HCT116 (cell line): ENCODE results near the gene PTPA. TPM values are rescaled to one million over a fixed set of nuclear protein-coding genes. Genes with fewer than 3 reads are reported as not detected.

Experiments
- ATAC-seq: fragments of 200-7000 bp; cut with Tn5 transposase; 2 replicates; pipeline ENCODE4 v1.9.1; 2020; ENCODE audit warnings: mild to moderate bottlenecking, moderate library complexity
- BruUV-seq: library from RNA; stranded (reverse); fragments of 400-500 nt; replicated peaks from 2 replicates; lab custom pipeline; 2021; lab: Mats Ljungman, UMichigan
- CTCF ChIA-PET: fragments of 300-600 bp; sonication (Branson Sonifier 250); formaldehyde crosslinking; loops from one replicate; lab custom pipeline; 2021; ENCODE audit warnings: antibody characterized with exemption; lab: Charles Lee
- POLR2A ChIA-PET: fragments of 300-600, 350-600 bp; sonication (Branson Sonifier 250); formaldehyde crosslinking; loops from one replicate; lab custom pipeline; 2021; ENCODE audit warnings: antibody characterized with exemption; lab: Charles Lee
- RAD21 ChIA-PET, 2 experiments: fragments of 300-600 bp; sonication (Branson Sonifier 250); formaldehyde crosslinking; loops; one replicate each; lab custom pipeline; 2023; ENCODE audit warnings: low total read pairs in 2 of 2; ENCODE audit not compliant: uncharacterized antibody in 2 of 2, unreplicated experiment in 2 of 2, low non-redundant PET in 1 of 2; lab: Charles Lee
- DNase-seq: peaks from one replicate; pipeline ENCODE4 v3.0.0-alpha.2; 2010; ENCODE audit warnings: low read depth, low spot score
- H2AFZ ChIP-seq: fragments of 200-600 bp; shearing (Covaris generic), sonication (generic); 2 replicates; pipeline ENCODE4 v1.6.1; 2017; ENCODE audit warnings: low read depth, mixed run types, mixed read lengths, antibody characterized with exemption, low read length; ENCODE audit not compliant: poor library complexity, severe bottlenecking
- H3K27ac ChIP-seq: 2 replicates; pipeline ENCODE4 v1.5.1; 2012; ENCODE audit warnings: low read depth, low read length
- H3K27me3 ChIP-seq: fragments of 200-600 bp; sonication (generic); 2 replicates; pipeline ENCODE4 v1.6.1; 2016; ENCODE audit warnings: mixed run types, low read length, mixed read lengths; ENCODE audit not compliant: insufficient read depth
- H3K36me3 ChIP-seq, 2 experiments: fragments of 200-500 bp in 1 of 2; fragments of 200-600 bp in 1 of 2; sonication (Bioruptor generic) in 1 of 2; sonication (generic) in 1 of 2; 2 replicates each; pipeline versions ENCODE4 v1.5.1 to v1.6.1; 2014 to 2016; ENCODE audit warnings: low read length in 2 of 2, inconsistent platforms in 1 of 2, mixed read lengths in 1 of 2, mixed run types in 1 of 2; ENCODE audit not compliant: insufficient read depth in 2 of 2, control insufficient read depth in 1 of 2
- H3K4me1 ChIP-seq, 2 experiments: fragments of 200-600 bp in 1 of 2; sonication (generic) in 1 of 2; 2 replicates each; pipeline versions ENCODE4 v1.5.1 to v1.6.1; 2012 to 2017; ENCODE audit warnings: low read length in 2 of 2, inconsistent platforms in 1 of 2, mild to moderate bottlenecking in 1 of 2, mixed read lengths in 1 of 2, mixed run types in 1 of 2, moderate library complexity in 1 of 2; ENCODE audit not compliant: insufficient read depth in 2 of 2, control insufficient read depth in 1 of 2
- H3K4me2 ChIP-seq: fragments of 200-600 bp; sonication (generic); 2 replicates; pipeline ENCODE4 v1.6.1; 2017; ENCODE audit warnings: mixed run types, low read length, mixed read lengths
- H3K4me3 ChIP-seq, 2 experiments: fragments of 200-600 bp in 1 of 2; sonication (generic) in 1 of 2; replicated peaks in 1 of 2; 2 replicates each; pipeline ENCODE4 v1.5.1; 2011 to 2016; ENCODE audit warnings: low read length in 2 of 2, control low read depth in 1 of 2, low read depth in 1 of 2, mild to moderate bottlenecking in 1 of 2, mixed read lengths in 1 of 2, mixed run types in 1 of 2
- H3K79me2 ChIP-seq: fragments of 200-600 bp; sonication (generic); 2 replicates; pipeline ENCODE4 v1.6.1; 2017; ENCODE audit warnings: mild to moderate bottlenecking, mixed run types, low read length, moderate library complexity, mixed read lengths; ENCODE audit not compliant: insufficient read depth
- H3K9ac ChIP-seq: fragments of 200-600 bp; sonication (generic); 2 replicates; pipeline ENCODE4 v1.6.1; 2016; ENCODE audit warnings: low read length, mixed read lengths
- H3K9me2 ChIP-seq: fragments of 200-600 bp; sonication (generic), shearing (Covaris generic); 2 replicates; pipeline ENCODE4 v1.6.1; 2017; ENCODE audit warnings: mixed run types, mild to moderate bottlenecking, moderate library complexity; ENCODE audit not compliant: insufficient read depth
- H3K9me3 ChIP-seq, 2 experiments: fragments of 200-500 bp in 1 of 2; fragments of 200-600 bp in 1 of 2; sonication (Bioruptor generic) in 1 of 2; sonication (generic) in 1 of 2; 2 replicates each; pipeline ENCODE4 v1.6.1; 2014 to 2017; ENCODE audit warnings: low read length in 2 of 2, mixed read lengths in 2 of 2, inconsistent platforms in 1 of 2, low read depth in 1 of 2, mild to moderate bottlenecking in 1 of 2, mixed run types in 1 of 2, moderate library complexity in 1 of 2; ENCODE audit not compliant: control insufficient read depth in 1 of 2, insufficient read depth in 1 of 2
- H4K20me1 ChIP-seq: fragments of 200-600 bp; sonication (generic), shearing (Covaris generic); 2 replicates; pipeline ENCODE4 v1.6.1; 2017; ENCODE audit warnings: mixed run types, mild to moderate bottlenecking, moderate library complexity; ENCODE audit not compliant: insufficient read depth
- CTCF ChIP-seq, 3 experiments: fragments of 200-600 bp in 1 of 3; sonication (generic) in 1 of 3; IDR thresholded peaks in 2 of 3; conservative IDR thresholded peaks in 1 of 3; 2 replicates each; pipeline ENCODE4 v1.5.1; 2012 to 2017; ENCODE audit warnings: low read depth in 2 of 3, low read length in 2 of 3, antibody characterized with exemption in 1 of 3, borderline replicate concordance in 1 of 3, control low read depth in 1 of 3, mild to moderate bottlenecking in 1 of 3, mixed read lengths in 1 of 3, mixed run types in 1 of 3, moderate library complexity in 1 of 3; ENCODE audit not compliant: insufficient read depth in 1 of 3
- FOSL1 ChIP-seq: IDR thresholded peaks from 2 replicates; pipeline ENCODE4 v1.6.1; 2012; ENCODE audit warnings: low read depth
- ZBTB33 ChIP-seq: IDR thresholded peaks from 2 replicates; pipeline ENCODE4 v1.6.1; 2011; ENCODE audit warnings: mild to moderate bottlenecking, low read length, moderate library complexity; ENCODE audit not compliant: insufficient replicate concordance; ENCODE audit errors: extremely low read depth
- ZFX ChIP-seq: fragments of 450-650 bp; IDR thresholded peaks from 2 replicates; pipeline ENCODE4 v1.6.1; 2017
- intact Hi-C: fragments of 100-400 bp; cut with micrococcal nuclease; formaldehyde crosslinking; loops from 2 replicates; pipeline ENCODE4 v1.10.0; 2022
- total RNA-seq: library from RNA; stranded (reverse); gene quantifications from one replicate; pipeline ENCODE4 v1.2.1, GENCODE V29; 2021; ENCODE audit not compliant: unreplicated experiment

PTPA gene
- total RNA-seq, 1 experiment from 2014 or later = 177 TPM

- no peak for TF ChIP-seq CTCF (IDR thresholded peaks at IDR 0.05 in 2 of 3, conservative IDR thresholded peaks at IDR 0.05 in 1 of 3; ENCODE audit: borderline replicate concordance in 1 of 3, insufficient read depth in 1 of 3, low read depth in 2 of 3, low read length in 2 of 3)
- peak overlapping the region; percentile 73 to 74 for H3K4me3 ChIP-seq
- H3K79me2 ChIP-seq = peaks cover 30% of the 10 kb centered on the region
- H3K9me2 ChIP-seq = no peaks in the 10 kb centered on the region
- H3K9me3 ChIP-seq = no peaks in the 10 kb centered on the region
- H3K4me1 ChIP-seq = peaks cover 19 to 41% of the 10 kb centered on the region in 2 experiments
- intact Hi-C loops = no loop called here
- H3K27me3 ChIP-seq = no peaks in the 10 kb centered on the region
- H2AFZ ChIP-seq = no peak overlapping the region
- POLR2A ChIA-PET = interaction anchor here (1.8 kb wide), 1 partner anchor 28 kb away, joined by 4 read pairs; no protein-coding TSS in a partner anchor
- BruUV-seq = no TSS peak
- ATAC-seq (no peak), DNase-seq (no peak)
- RAD21 ChIA-PET = no interaction called here
- peak overlapping the region; percentile 89 for H3K4me2 ChIP-seq
- H3K36me3 ChIP-seq = no peaks in the 10 kb centered on the region
- peak overlapping the region; percentile 81 for H3K9ac ChIP-seq
- CTCF ChIA-PET = interaction anchor here (1.3 kb wide), 1 partner anchor 515 kb away, joined by 4 read pairs; no protein-coding TSS in a partner anchor
- H4K20me1 ChIP-seq = no peaks in the 10 kb centered on the region
- H3K27ac ChIP-seq = no peak overlapping the region
Observed at GRCh38 chr9:129109537-129109903, 1.7 kb upstream of the PTPA start.

GRCh38 chr9:129109952-129110739, 1.1 kb upstream of the PTPA start:
- peaks cover 36% of the 10 kb centered on the region for H3K79me2 ChIP-seq
- H3K27me3 ChIP-seq = no peaks in the 10 kb centered on the region
- TSS peak; percentile 59 for BruUV-seq
- ChIA-PET RAD21 (no interaction called here), CTCF (no interaction called here), POLR2A (interaction anchor here (0.6 to 1.8 kb wide), 2 partner anchors 28 to 350 kb away, joined by 3 to 4 read pairs; no protein-coding TSS in a partner anchor)
- peaks cover 23 to 46% of the 10 kb centered on the region in 2 experiments for H3K4me1 ChIP-seq
- peak overlapping the region; percentile 73 to 74 for H3K4me3 ChIP-seq
- H2AFZ ChIP-seq = no peak overlapping the region
- H3K36me3 ChIP-seq = no peaks in the 10 kb centered on the region
- intact Hi-C loops = no loop called here
- H3K9ac ChIP-seq = peak overlapping the region; percentile 81
- H3K9me2 ChIP-seq = no peaks in the 10 kb centered on the region
- H3K4me2 ChIP-seq = peak overlapping the region; percentile 89
- H3K27ac ChIP-seq = peak overlapping the region; percentile 89
- H4K20me1 ChIP-seq = no peaks in the 10 kb centered on the region
- TF ChIP-seq ZBTB33 (no peak), ZFX (peak; percentile 70; the same call in 1 of the 2 replicates), FOSL1 (no peak)
- H3K9me3 ChIP-seq = no peaks in the 10 kb centered on the region
- no peak for DNase-seq
- peak; percentile 19 for ATAC-seq
